Sigmoid colon (tissue), 7 donors: ENCODE results near the gene NUDT4. TPM values are rescaled to one million over a fixed set of nuclear protein-coding genes. Genes with fewer than 3 reads are reported as not detected.

Source experiments
- DNase-seq: peaks from one replicate; pipeline ENCODE4 v3.0.0-alpha.2; 2019
- H3K27ac ChIP-seq, 4 donors: fragments of 200-600 bp; sonication (generic); one replicate each; pipeline ENCODE4 v1.5.1; 2016 to 2019; ENCODE audit warnings: mild to moderate bottlenecking in 1 of 4
- H3K27me3 ChIP-seq, 3 donors: fragments of 200-600 bp; sonication (generic); one replicate each; pipeline ENCODE4 v1.5.1; 2019; ENCODE audit warnings: mild to moderate bottlenecking in 1 of 3
- H3K36me3 ChIP-seq, 4 donors: fragments of 200-600 bp; sonication (generic); one replicate each; pipeline ENCODE4 v1.5.1; 2016 to 2019
- H3K4me1 ChIP-seq, 4 donors: fragments of 200-600 bp; sonication (generic); one replicate each; pipeline ENCODE4 v1.5.1; 2017 to 2019
- H3K4me3 ChIP-seq, 4 donors: fragments of 200-600 bp; sonication (generic); one replicate each; pipeline ENCODE4 v1.5.1; 2017 to 2019; ENCODE audit warnings: mild to moderate bottlenecking in 2 of 4, moderate library complexity in 1 of 4
- H3K9me3 ChIP-seq, 4 donors: fragments of 200-600 bp in 3 of 4; sonication (generic) in 3 of 4; one replicate each; pipeline versions ENCODE4 v1.5.1 to v1.6.1; 2013 to 2019
- EP300 ChIP-seq, 4 donors: sonication (generic); formaldehyde crosslinking; IDR thresholded peaks; one replicate each; pipeline ENCODE4 v1.6.1; 2017; ENCODE audit warnings: antibody characterized with exemption in 4 of 4
- POLR2A ChIP-seq, 2 donors: fragments of 450-650 bp; IDR thresholded peaks; one replicate each; pipeline ENCODE4 v1.6.1; 2016; ENCODE audit warnings: antibody characterized with exemption in 2 of 2, mild to moderate bottlenecking in 2 of 2, moderate library complexity in 2 of 2
- POLR2AphosphoS5 ChIP-seq, 4 donors: sonication (generic); formaldehyde crosslinking; IDR thresholded peaks; one replicate each; pipeline ENCODE4 v1.6.1; 2017; ENCODE audit warnings: antibody characterized with exemption in 4 of 4
- WGBS, 2 donors: extraction: QIAGEN DNeasy Blood & Tissue Kit; methylation state at CpG; one replicate each; pipeline ENCODE4 v1.1.7; 2013; 5-methylcytosine and 5-hydroxymethylcytosine counted together
- intact Hi-C: fragments of 100-400 bp; cut with DNase I; formaldehyde crosslinking; loops from one replicate; pipeline ENCODE4 v1.15.1; 2023
- polyA plus RNA-seq, 3 donors: library from polyadenylated mRNA; stranded (reverse); fragments of 200-250 nt; gene quantifications; one replicate each; pipeline ENCODE4 v1.2.3, GENCODE V29; 2013
- total RNA-seq, 4 donors: library from RNA; depleted of rRNA; stranded (reverse); fragments of >200 nt; gene quantifications; one replicate each; pipeline ENCODE4 v1.1.0, GENCODE V29; 2016
- TF ChIP-seq, protein P1 (sequence below), 4 experiments: fragments of 450-650 bp in 3 of 4; fragments of 200-600 bp in 1 of 4; IDR thresholded peaks; one replicate each; pipeline ENCODE4 v1.5.1; 2016 to 2019; ENCODE audit warnings: antibody characterized with exemption in 4 of 4, mild to moderate bottlenecking in 3 of 4, moderate library complexity in 2 of 4
- donor health status: healthy with polysubstance abuse.
- donor health status: Bipolar disorder and iron deficiency.
- donor health status: healthy.

Gene NUDT4
- total and polyA plus RNA-seq, 7 donors: 45.7 to 83.7 (median 48.5) TPM

DNA sequence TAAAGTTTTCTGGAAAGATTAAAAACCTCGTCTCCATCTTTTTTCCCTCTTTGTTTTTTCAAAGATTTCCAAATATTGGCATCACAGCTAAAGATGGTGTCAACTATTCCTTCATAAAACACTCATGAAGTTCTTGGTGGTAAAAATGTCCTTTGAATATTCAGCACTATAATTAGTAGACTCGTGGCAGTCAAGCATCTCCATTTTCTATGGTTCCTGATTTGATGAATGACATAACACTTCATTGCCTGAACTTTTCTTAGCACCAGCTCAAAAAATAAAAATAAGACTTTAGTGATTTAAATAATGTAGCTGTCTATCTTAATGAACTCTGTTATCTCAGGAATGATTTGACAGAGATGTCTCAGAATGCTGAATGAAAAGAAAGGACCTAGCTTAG lies 44.3 kb downstream of the NUDT4 start:
- H3K27me3 ChIP-seq: no peaks in the 10 kb centered on the region
- H3K27ac ChIP-seq: no peak overlapping the region
- H3K36me3 ChIP-seq: no peaks in the 10 kb centered on the region
- no peaks in the 10 kb centered on the region for H3K9me3 ChIP-seq
- peaks cover 0 to 76% (median 45%) of the 10 kb centered on the region in 4 donors for H3K4me1 ChIP-seq
- intact Hi-C loops: no loop called here
- H3K4me3 ChIP-seq: no peak overlapping the region
- no peak for DNase-seq
- TF ChIP-seq POLR2A (IDR thresholded peaks at IDR 0.05) (no peak), POLR2AphosphoS5 (IDR thresholded peaks at IDR 0.05) (no peak), EP300 (IDR thresholded peaks at IDR 0.05) (no peak)
- TF ChIP-seq, protein P1, sequence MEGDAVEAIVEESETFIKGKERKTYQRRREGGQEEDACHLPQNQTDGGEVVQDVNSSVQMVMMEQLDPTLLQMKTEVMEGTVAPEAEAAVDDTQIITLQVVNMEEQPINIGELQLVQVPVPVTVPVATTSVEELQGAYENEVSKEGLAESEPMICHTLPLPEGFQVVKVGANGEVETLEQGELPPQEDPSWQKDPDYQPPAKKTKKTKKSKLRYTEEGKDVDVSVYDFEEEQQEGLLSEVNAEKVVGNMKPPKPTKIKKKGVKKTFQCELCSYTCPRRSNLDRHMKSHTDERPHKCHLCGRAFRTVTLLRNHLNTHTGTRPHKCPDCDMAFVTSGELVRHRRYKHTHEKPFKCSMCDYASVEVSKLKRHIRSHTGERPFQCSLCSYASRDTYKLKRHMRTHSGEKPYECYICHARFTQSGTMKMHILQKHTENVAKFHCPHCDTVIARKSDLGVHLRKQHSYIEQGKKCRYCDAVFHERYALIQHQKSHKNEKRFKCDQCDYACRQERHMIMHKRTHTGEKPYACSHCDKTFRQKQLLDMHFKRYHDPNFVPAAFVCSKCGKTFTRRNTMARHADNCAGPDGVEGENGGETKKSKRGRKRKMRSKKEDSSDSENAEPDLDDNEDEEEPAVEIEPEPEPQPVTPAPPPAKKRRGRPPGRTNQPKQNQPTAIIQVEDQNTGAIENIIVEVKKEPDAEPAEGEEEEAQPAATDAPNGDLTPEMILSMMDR (IDR thresholded peaks at IDR 0.05): no peak
- WGBS, 2 donors: 63 to 71% methylated on average over 2 of the region's 2 CpGs

DNA sequence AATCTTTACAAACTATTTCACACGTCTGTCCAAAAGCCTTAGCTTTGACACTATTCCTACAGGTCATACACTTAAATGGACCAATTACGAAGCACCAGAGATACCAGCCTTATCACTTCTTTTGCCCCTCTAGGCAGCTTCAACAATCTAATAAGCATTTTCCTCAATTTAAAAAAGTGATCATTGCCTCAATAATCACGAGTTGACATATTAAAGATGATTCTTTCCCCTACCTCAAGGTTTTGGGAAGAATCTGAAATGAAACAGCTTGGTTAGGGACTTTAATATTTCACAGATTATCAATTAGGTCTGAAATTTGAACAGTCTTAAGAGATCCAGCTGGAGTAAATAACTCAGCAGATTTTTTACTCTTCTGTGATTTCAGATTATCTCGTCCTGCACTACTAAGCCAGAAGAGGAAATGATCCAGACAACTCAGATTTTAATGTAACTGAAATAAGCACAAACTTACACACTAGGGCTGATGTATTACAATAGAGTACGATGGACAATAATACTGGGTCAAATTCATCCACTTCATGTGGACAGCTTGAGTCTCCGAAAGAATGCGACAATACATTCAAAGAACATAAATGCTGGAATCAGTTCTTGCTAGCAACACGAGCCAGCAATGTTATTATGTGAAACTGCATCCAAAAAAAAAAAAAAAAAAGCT lies 48.1 kb downstream of the NUDT4 start:
- Histone ChIP-seq H3K4me1 (peaks cover 0 to 86% (median 62%) of the 10 kb centered on the region in 4 donors), H3K9me3 (no peaks in the 10 kb centered on the region), H3K27me3 (no peaks in the 10 kb centered on the region), H3K36me3 (no peaks in the 10 kb centered on the region), H3K27ac (peak overlapping the region in 2 of 4 donors; percentile 14 to 36), H3K4me3 (no peak overlapping the region)
- DNase-seq: no peak
- intact Hi-C loops: no loop called here
- 59 to 65% methylated on average over 8 of the region's 8 CpGs for WGBS, 2 donors
- no peak for TF ChIP-seq POLR2AphosphoS5 (IDR thresholded peaks at IDR 0.05)
- TF ChIP-seq POLR2A (IDR thresholded peaks at IDR 0.05): no peak
- no peak for TF ChIP-seq EP300 (IDR thresholded peaks at IDR 0.05)
- TF ChIP-seq, protein P1 (IDR thresholded peaks at IDR 0.05): no peak

- intact Hi-C loops: no loop called here
- WGBS, 2 donors: 4 to 16% methylated on average over 1 of the region's 1 CpG
- H3K4me3 ChIP-seq: no peak overlapping the region
- no peak for DNase-seq
- H3K4me1 ChIP-seq: peaks cover 0 to 87% (median 62%) of the 10 kb centered on the region in 4 donors
- H3K27ac ChIP-seq: peak overlapping the region in 1 of 4 donors; percentile 36
- no peaks in the 10 kb centered on the region for H3K36me3 ChIP-seq
- H3K27me3 ChIP-seq: no peaks in the 10 kb centered on the region
- no peaks in the 10 kb centered on the region for H3K9me3 ChIP-seq
- TF ChIP-seq POLR2A (IDR thresholded peaks at IDR 0.05): no peak
Observed at GRCh38 chr12:93426412-93426805, 48.7 kb downstream of the NUDT4 start.

DNA sequence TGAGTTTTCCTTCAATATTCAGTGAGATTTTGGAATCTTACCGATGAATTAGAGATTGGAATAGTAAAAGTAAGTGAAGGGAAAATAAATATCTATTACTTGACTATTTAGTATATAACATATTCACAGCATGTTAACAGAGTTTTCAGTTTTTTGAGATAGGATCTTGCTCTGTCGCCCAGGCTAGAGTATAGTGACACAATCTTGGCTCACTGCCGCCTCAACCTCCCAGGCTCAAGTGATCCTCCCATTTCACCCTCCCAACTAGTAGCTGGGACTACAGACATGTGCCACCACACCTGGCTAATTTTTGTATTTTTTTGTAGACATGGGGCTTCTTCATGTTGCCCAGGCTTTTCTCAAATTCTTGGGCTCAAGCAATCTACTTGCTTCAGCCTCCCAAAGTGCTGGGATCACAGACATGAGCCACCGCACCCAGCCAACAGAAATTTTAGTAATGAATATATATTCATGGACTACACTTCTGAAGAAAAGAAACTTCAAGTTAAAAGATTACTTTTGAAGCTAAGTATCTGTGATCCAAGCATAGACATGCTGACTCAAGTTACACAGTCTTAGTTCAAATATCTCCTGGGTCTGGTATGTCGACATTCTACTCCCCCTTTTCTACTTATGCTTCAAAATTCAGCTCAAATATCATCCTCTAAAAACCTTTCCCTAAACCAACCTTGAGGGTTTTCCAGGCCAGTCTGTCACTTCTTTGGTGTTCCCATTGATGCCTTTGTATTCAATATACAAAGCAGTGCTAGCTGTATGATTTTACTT lies 50.2 kb downstream of the NUDT4 start:
- WGBS, 2 donors: 88 to 92% methylated on average over 5 of the region's 5 CpGs
- H3K36me3 ChIP-seq: no peaks in the 10 kb centered on the region
- DNase-seq: no peak
- intact Hi-C loops: no loop called here
- no peaks in the 10 kb centered on the region for H3K27me3 ChIP-seq
- H3K4me1 ChIP-seq: peaks cover 0 to 80% (median 59%) of the 10 kb centered on the region in 4 donors
- H3K4me3 ChIP-seq: no peak overlapping the region
- H3K27ac ChIP-seq: peak overlapping the region in 1 of 4 donors; percentile 25
- no peaks in the 10 kb centered on the region for H3K9me3 ChIP-seq
- TF ChIP-seq POLR2A (IDR thresholded peaks at IDR 0.05) (no peak), POLR2AphosphoS5 (IDR thresholded peaks at IDR 0.05) (no peak), EP300 (IDR thresholded peaks at IDR 0.05) (no peak)
- TF ChIP-seq, protein P1 (IDR thresholded peaks at IDR 0.05): no peak

- Histone ChIP-seq H3K9me3 (no peaks in the 10 kb centered on the region), H3K36me3 (no peaks in the 10 kb centered on the region), H3K4me1 (peaks cover 0 to 78% (median 57%) of the 10 kb centered on the region in 4 donors), H3K27me3 (no peaks in the 10 kb centered on the region), H3K27ac (no peak overlapping the region), H3K4me3 (no peak overlapping the region)
- intact Hi-C loops: no loop called here
- DNase-seq: no peak
- 37 to 82% methylated on average over 1 of the region's 1 CpG for WGBS, 2 donors
- TF ChIP-seq POLR2AphosphoS5 (IDR thresholded peaks at IDR 0.05) (no peak), POLR2A (IDR thresholded peaks at IDR 0.05) (no peak), EP300 (IDR thresholded peaks at IDR 0.05) (no peak)
Observed at GRCh38 chr12:93429448-93429847, 51.7 kb downstream of the NUDT4 start.
